K562 (cell line): ENCODE data around the gene OR5A1. TPM values are rescaled to one million over a fixed set of nuclear protein-coding genes. Genes with fewer than 3 reads are reported as not detected.

Experiments used
- ATAC-seq: fragments of 200-7000 bp; cut with Tn5 transposase; 3 replicates; pipeline ENCODE4 v1.9.1; 2020; ENCODE audit warnings: moderate library complexity
- BruUV-seq: library from RNA; stranded (reverse); fragments of 400-500 nt; replicated peaks from 2 replicates; lab custom pipeline; 2021; lab: Mats Ljungman, UMichigan
- CTCF ChIA-PET: fragments of 300-600 bp; formaldehyde crosslinking; extraction: SDS; loops from one replicate; lab custom pipeline; 2021; ENCODE audit warnings: low intra/inter-chr PET ratio; lab: Yijun Ruan, JAX
- POLR2A ChIA-PET: fragments of 300-600, 350-650 bp; sonication (Branson Sonifier 250); formaldehyde crosslinking; extraction: SDS; loops from one replicate; lab custom pipeline; 2021; ENCODE audit warnings: antibody characterized with exemption, inconsistent platforms; lab: Yijun Ruan, JAX
- DNase-seq, 4 experiments: peaks; one replicate each; pipeline versions ENCODE4 v3.0.0 to v3.0.0-alpha.2; 2011 to 2018; ENCODE audit warnings: low spot score in 3 of 4, mixed read lengths in 3 of 4; ENCODE audit errors: extremely low read depth in 1 of 4
- FAIRE-seq: peaks from 2 replicates; lab custom pipeline; 2011; peaks lifted over from hg19 to GRCh38; lab: Jason Lieb, UNC
- H2AFZ ChIP-seq: 2 replicates; pipeline ENCODE4 v1.6.0; 2011; ENCODE audit warnings: low read depth, low read length, control low read depth, inconsistent platforms
- H3K27ac ChIP-seq: fragments of 200-600 bp; 3 replicates; pipeline ENCODE4 v1.8.0; 2011; ENCODE audit warnings: low read depth, mild to moderate bottlenecking, control low read depth, inconsistent platforms, low read length, moderate library complexity, mixed read lengths; ENCODE audit errors: extremely low read depth
- H3K27me3 ChIP-seq, 2 experiments: fragments of 300-600 bp in 1 of 2; 2 replicates in 1 of 2; 3 replicates in 1 of 2; pipeline versions ENCODE4 v1.6.0 to v1.8.0; 2011; ENCODE audit warnings: inconsistent platforms in 2 of 2, low read length in 2 of 2, mild to moderate bottlenecking in 1 of 2, mixed read lengths in 1 of 2, moderate library complexity in 1 of 2; ENCODE audit not compliant: control insufficient read depth in 2 of 2, insufficient read depth in 2 of 2
- H3K36me3 ChIP-seq: fragments of 300-600 bp; 3 replicates; pipeline ENCODE4 v1.8.0; 2011; ENCODE audit warnings: mild to moderate bottlenecking, low read length, inconsistent platforms; ENCODE audit not compliant: control insufficient read depth, insufficient read depth
- H3K4me1 ChIP-seq, 2 experiments: fragments of 200-600 bp in 1 of 2; replicated peaks in 1 of 2; 2 replicates in 1 of 2; 3 replicates in 1 of 2; pipeline versions ENCODE4 v1.5.1 to v1.8.0; 2011; ENCODE audit warnings: inconsistent platforms in 2 of 2, low read length in 2 of 2, mild to moderate bottlenecking in 1 of 2, mixed read lengths in 1 of 2, moderate library complexity in 1 of 2; ENCODE audit not compliant: control insufficient read depth in 2 of 2, insufficient read depth in 2 of 2
- H3K4me2 ChIP-seq: 2 replicates; pipeline ENCODE4 v1.6.1; 2011; ENCODE audit warnings: low read length, control low read depth, inconsistent platforms, mixed read lengths; ENCODE audit not compliant: insufficient read depth
- H3K4me3 ChIP-seq: fragments of 200-600 bp; sonication (generic), shearing (Covaris generic); 2 replicates; pipeline ENCODE4 v1.5.1; 2016; ENCODE audit warnings: control low read depth, inconsistent platforms
- H3K79me2 ChIP-seq: fragments of 200-600 bp; 3 replicates; pipeline ENCODE4 v1.8.0; 2011; ENCODE audit warnings: low read length, inconsistent platforms; ENCODE audit not compliant: control insufficient read depth, insufficient read depth
- H3K9ac ChIP-seq, 2 experiments: 2 replicates each; pipeline versions ENCODE4 v1.6.0 to v1.6.1; 2011; ENCODE audit warnings: low read depth in 2 of 2, low read length in 2 of 2, control low read depth in 1 of 2, inconsistent platforms in 1 of 2, mild to moderate bottlenecking in 1 of 2, mixed read lengths in 1 of 2; ENCODE audit not compliant: insufficient read depth in 1 of 2
- H3K9me1 ChIP-seq: one replicate; pipeline ENCODE4 v1.6.0; 2011; ENCODE audit warnings: inconsistent platforms, mild to moderate bottlenecking, low read length, moderate library complexity; ENCODE audit not compliant: control insufficient read depth, insufficient read depth
- H3K9me3 ChIP-seq: replicated peaks from 2 replicates; pipeline ENCODE4 v1.5.1; 2011; ENCODE audit warnings: low read depth, low read length, inconsistent platforms; ENCODE audit not compliant: control insufficient read depth, insufficient read depth
- H4K20me1 ChIP-seq: replicated peaks from 2 replicates; pipeline ENCODE4 v1.6.1; 2011; ENCODE audit warnings: low read length, inconsistent platforms, mixed read lengths; ENCODE audit not compliant: control insufficient read depth, insufficient read depth
- CAMTA2 ChIP-seq: fragments of 250-450 bp; sonication (Bioruptor Pico); conservative IDR thresholded peaks from 2 replicates; pipeline ENCODE4 v1.5.1; 2022
- FUS ChIP-seq: fragments of 200-400 bp; formaldehyde crosslinking; optimal IDR thresholded peaks from 2 replicates; pipeline ENCODE3; 2017; ENCODE audit warnings: low read depth, low read length
- ILK ChIP-seq: fragments of 450-650 bp; IDR thresholded peaks from 2 replicates; pipeline ENCODE4 v1.6.1; 2016; ENCODE audit warnings: missing genetic modification characterization, low read depth, mild to moderate bottlenecking, missing compliant biosample characterization, moderate library complexity, borderline replicate concordance
- MYBL2 ChIP-seq, 2 experiments: fragments of 450-650 bp in 1 of 2; sonication (generic) in 1 of 2; formaldehyde crosslinking in 1 of 2; IDR thresholded peaks; 2 replicates each; pipeline versions ENCODE4 v1.6.1 to v1.8.1; 2017 to 2022; ENCODE audit warnings: borderline replicate concordance in 1 of 2, inconsistent platforms in 1 of 2, low read depth in 1 of 2, mild to moderate bottlenecking in 1 of 2, missing genetic modification reagents in 1 of 2, moderate library complexity in 1 of 2
- STAT5B ChIP-seq: fragments of 250-450 bp; sonication (Bioruptor Pico); IDR thresholded peaks from 2 replicates; pipeline ENCODE4 v1.8.0; 2021; ENCODE audit warnings: mild to moderate bottlenecking, inconsistent platforms
- YBX1 ChIP-seq: fragments of 450-650 bp; IDR thresholded peaks from 2 replicates; pipeline ENCODE4 v1.7.1; 2016; ENCODE audit warnings: mild to moderate bottlenecking
- ZBTB26 ChIP-seq: fragments of 450-650 bp; formaldehyde crosslinking; IDR thresholded peaks from 2 replicates; pipeline ENCODE4 v1.4.0; 2022; ENCODE audit warnings: missing genetic modification characterization
- ZNF12 ChIP-seq: sonication (generic); formaldehyde crosslinking; IDR thresholded peaks from 2 replicates; pipeline ENCODE4 v1.4.0; 2020; ENCODE audit warnings: mild to moderate bottlenecking, missing genetic modification reagents
- ZNF445 ChIP-seq: fragments of 250-450 bp; sonication (Bioruptor Pico); IDR thresholded peaks from 2 replicates; pipeline ENCODE4 v1.4.0; 2020; ENCODE audit warnings: low read depth, mild to moderate bottlenecking, moderate library complexity
- ZNF75A ChIP-seq: fragments of 450-650 bp; formaldehyde crosslinking; IDR thresholded peaks from 2 replicates; pipeline ENCODE4 v1.4.0; 2020; ENCODE audit warnings: mild to moderate bottlenecking
- WGBS: fragments of 100-300 bp; shearing (Covaris generic); methylation state at CpG from one replicate; pipeline ENCODE4 v1.1.6; 2016; ENCODE audit warnings: low coverage, mixed read lengths; ENCODE audit not compliant: insufficient coverage; ENCODE audit errors: missing lambda C conversion rate; 5-methylcytosine and 5-hydroxymethylcytosine counted together
- in situ Hi-C: fragments of 300-500 bp; cut with MboI; formaldehyde crosslinking; loops from 4 replicates; pipeline ENCODE4 v1.15.0; 2018; ENCODE audit warnings: inconsistent platforms, mixed read lengths
- intact Hi-C: fragments of 100-400 bp; cut with micrococcal nuclease; formaldehyde crosslinking; loops from 2 replicates; pipeline ENCODE4 v1.14.2; 2022
- polyA plus RNA-seq, 8 experiments: library from polyadenylated mRNA; depleted of rRNA in 4 of 8; stranded (reverse) in 5 of 8; unstranded in 3 of 8; fragments of >200 nt; fragmentation: Nextera tagmentation in 2 of 8; fragmentation: Illumina TruSeq in 1 of 8; extraction: Ambion mirVana in 2 of 8; extraction: Trizol in 1 of 8; gene quantifications; 2 replicates each; pipeline versions ENCODE4 v1.2.1 to v1.2.3, GENCODE V29; 2011 to 2014; ENCODE audit warnings: inconsistent platforms in 1 of 8, missing spikeins in 1 of 8
- total RNA-seq, 7 experiments: library from RNA; depleted of rRNA in 6 of 7; stranded (reverse); fragments of >200 nt in 6 of 7; fragmentation: Illumina TruSeq in 2 of 7; extraction: Trizol in 2 of 7; gene quantifications; 2 replicates each; pipeline versions ENCODE4 v1.2.1 to v1.2.3, GENCODE V29; 2011 to 2021; ENCODE audit warnings: low replicate concordance in 1 of 7
- TF ChIP-seq, protein P1 (sequence below): fragments of 250-450 bp; sonication (Bioruptor Pico); IDR thresholded peaks from 2 replicates; pipeline ENCODE4 v1.5.0; 2021

The OR5A1 gene
- total and polyA plus RNA-seq, 9 of the 15 experiments (the other 6 are each of a cell fraction or from before 2014, with no cell fraction given) = not detected

- no peaks in the 10 kb centered on the region for H3K9me1 ChIP-seq
- no peak overlapping the region for H3K4me2 ChIP-seq
- no peak overlapping the region for H2AFZ ChIP-seq
- H3K27ac ChIP-seq = no peak overlapping the region
- no peak for ATAC-seq
- TF ChIP-seq ZNF445 (CRISPR knock-in tag) (no peak), MYBL2 (IDR thresholded peaks at IDR 0.05; ENCODE audit: low read depth) (no peak), MYBL2 (CRISPR knock-in tag; IDR thresholded peaks at IDR 0.05; ENCODE audit: borderline replicate concordance) (no peak), ILK (tag) (no peak), ZBTB26 (CRISPR knock-in tag) (no peak), CAMTA2 (CRISPR knock-in tag) (no peak), YBX1 (no peak), ZNF75A (CRISPR knock-in tag) (no peak), STAT5B (no peak), FUS (no peak), ZNF12 (no peak)
- TF ChIP-seq, protein P1, sequence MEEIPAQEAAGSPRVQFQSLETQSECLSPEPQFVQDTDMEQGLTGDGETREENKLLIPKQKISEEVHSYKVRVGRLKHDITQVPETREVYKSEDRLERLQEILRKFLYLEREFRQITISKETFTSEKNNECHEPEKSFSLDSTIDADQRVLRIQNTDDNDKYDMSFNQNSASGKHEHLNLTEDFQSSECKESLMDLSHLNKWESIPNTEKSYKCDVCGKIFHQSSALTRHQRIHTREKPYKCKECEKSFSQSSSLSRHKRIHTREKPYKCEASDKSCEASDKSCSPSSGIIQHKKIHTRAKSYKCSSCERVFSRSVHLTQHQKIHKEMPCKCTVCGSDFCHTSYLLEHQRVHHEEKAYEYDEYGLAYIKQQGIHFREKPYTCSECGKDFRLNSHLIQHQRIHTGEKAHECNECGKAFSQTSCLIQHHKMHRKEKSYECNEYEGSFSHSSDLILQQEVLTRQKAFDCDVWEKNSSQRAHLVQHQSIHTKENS (CRISPR knock-in tag) = no peak
- TF ChIP-seq, all 486 proteins: peak for 0
- ChIA-PET POLR2A (no interaction called here), CTCF (no interaction called here)
- no peak overlapping the region for H3K9ac ChIP-seq
- no peaks in the 10 kb centered on the region for H3K9me3 ChIP-seq
- no peaks in the 10 kb centered on the region for H4K20me1 ChIP-seq
- DNase-seq (no peak), FAIRE-seq (no peak)
- no peaks in the 10 kb centered on the region for H3K36me3 ChIP-seq
- WGBS = 0% methylated on average over 3 of the region's 3 CpGs
- intact Hi-C loops (no loop called here), in situ Hi-C loops (no loop called here)
- BruUV-seq = no TSS peak
- no peaks in the 10 kb centered on the region for H3K4me1 ChIP-seq
- H3K79me2 ChIP-seq = no peaks in the 10 kb centered on the region
- peaks cover 2 to 17% of the 10 kb centered on the region in 2 experiments; a peak in 4 of 5 replicates for H3K27me3 ChIP-seq
- H3K4me3 ChIP-seq = no peak overlapping the region
Observed at GRCh38 chr11:59480359-59480758, 44.1 kb downstream of the OR5A1 start.

Other genes with a start within 250 kb of the OR5A1 start
Only the 7 nearest of the 9 such genes appear.
- gene OR5AN1, start 77.6 kb upstream of the OR5A1 start, total RNA-seq (2014; rRNA removed) = not detected in 2 replicates
- not detected in 2 replicates for gene OR5AN1, start 77.6 kb upstream of the OR5A1 start, total RNA-seq (2014; rRNA removed; fragmentation: Illumina TruSeq; extraction: Trizol)
- gene OR5AN1, start 77.6 kb upstream of the OR5A1 start, total RNA-seq (2015; rRNA removed; fragmentation: Illumina TruSeq; extraction: Trizol) = not detected in 2 replicates
- not detected in 2 replicates for gene OR5AN1, start 77.6 kb upstream of the OR5A1 start, total RNA-seq (2021)
- not detected in 2 replicates for gene OR5AN1, start 77.6 kb upstream of the OR5A1 start, polyA plus RNA-seq (2011; rRNA removed)
- not detected in 2 replicates for gene OR5AN1, start 77.6 kb upstream of the OR5A1 start, polyA plus RNA-seq (2014; fragmentation: Illumina TruSeq; extraction: Trizol)
- not detected for gene OR5AN1, start 77.6 kb upstream of the OR5A1 start, polyA plus RNA-seq (2014; fragmentation: Nextera tagmentation; extraction: Ambion mirVana)
- gene OR5AN1, start 77.6 kb upstream of the OR5A1 start, polyA plus RNA-seq (2014; rRNA removed) = not detected in 2 replicates
- not detected in 2 replicates for gene OR5A2, start 10.1 kb upstream of the OR5A1 start, total RNA-seq (2014; rRNA removed)
- not detected in 2 replicates for gene OR5A2, start 10.1 kb upstream of the OR5A1 start, total RNA-seq (2014; rRNA removed; fragmentation: Illumina TruSeq; extraction: Trizol)
- gene OR5A2, start 10.1 kb upstream of the OR5A1 start, total RNA-seq (2015; rRNA removed; fragmentation: Illumina TruSeq; extraction: Trizol) = not detected in 2 replicates
- gene OR5A2, start 10.1 kb upstream of the OR5A1 start, total RNA-seq (2021) = not detected in 2 replicates
- not detected in 2 replicates for gene OR5A2, start 10.1 kb upstream of the OR5A1 start, polyA plus RNA-seq (2011; rRNA removed)
- not detected in 2 replicates for gene OR5A2, start 10.1 kb upstream of the OR5A1 start, polyA plus RNA-seq (2014; fragmentation: Illumina TruSeq; extraction: Trizol)
- not detected for gene OR5A2, start 10.1 kb upstream of the OR5A1 start, polyA plus RNA-seq (2014; fragmentation: Nextera tagmentation; extraction: Ambion mirVana)
- gene OR5A2, start 10.1 kb upstream of the OR5A1 start, polyA plus RNA-seq (2014; rRNA removed) = not detected in 2 replicates
- not detected in 2 replicates for gene OR4D6, start 20.5 kb downstream of the OR5A1 start, total RNA-seq (2014; rRNA removed)
- gene OR4D6, start 20.5 kb downstream of the OR5A1 start, total RNA-seq (2014; rRNA removed; fragmentation: Illumina TruSeq; extraction: Trizol) = not detected in 2 replicates
- not detected in 2 replicates for gene OR4D6, start 20.5 kb downstream of the OR5A1 start, total RNA-seq (2015; rRNA removed; fragmentation: Illumina TruSeq; extraction: Trizol)
- not detected in 2 replicates for gene OR4D6, start 20.5 kb downstream of the OR5A1 start, total RNA-seq (2021)
- gene OR4D6, start 20.5 kb downstream of the OR5A1 start, polyA plus RNA-seq (2011; rRNA removed) = not detected in 2 replicates
- gene OR4D6, start 20.5 kb downstream of the OR5A1 start, polyA plus RNA-seq (2014; fragmentation: Illumina TruSeq; extraction: Trizol) = not detected in 2 replicates
- not detected for gene OR4D6, start 20.5 kb downstream of the OR5A1 start, polyA plus RNA-seq (2014; fragmentation: Nextera tagmentation; extraction: Ambion mirVana)
- not detected in 2 replicates for gene OR4D6, start 20.5 kb downstream of the OR5A1 start, polyA plus RNA-seq (2014; rRNA removed)
- gene OR4D10, start 36.8 kb downstream of the OR5A1 start, total RNA-seq (2014; rRNA removed) = not detected in 2 replicates
- gene OR4D10, start 36.8 kb downstream of the OR5A1 start, total RNA-seq (2014; rRNA removed; fragmentation: Illumina TruSeq; extraction: Trizol) = not detected in 2 replicates
- gene OR4D10, start 36.8 kb downstream of the OR5A1 start, total RNA-seq (2015; rRNA removed; fragmentation: Illumina TruSeq; extraction: Trizol) = not detected in 2 replicates
- not detected in 2 replicates for gene OR4D10, start 36.8 kb downstream of the OR5A1 start, total RNA-seq (2021)
- not detected in 2 replicates for gene OR4D10, start 36.8 kb downstream of the OR5A1 start, polyA plus RNA-seq (2011; rRNA removed)
- not detected in 2 replicates for gene OR4D10, start 36.8 kb downstream of the OR5A1 start, polyA plus RNA-seq (2014; fragmentation: Illumina TruSeq; extraction: Trizol)
- not detected for gene OR4D10, start 36.8 kb downstream of the OR5A1 start, polyA plus RNA-seq (2014; fragmentation: Nextera tagmentation; extraction: Ambion mirVana)
- not detected in 2 replicates for gene OR4D10, start 36.8 kb downstream of the OR5A1 start, polyA plus RNA-seq (2014; rRNA removed)
- gene OR4D11, start 67.1 kb downstream of the OR5A1 start, total RNA-seq (2014; rRNA removed) = not detected in 2 replicates
- gene OR4D11, start 67.1 kb downstream of the OR5A1 start, total RNA-seq (2014; rRNA removed; fragmentation: Illumina TruSeq; extraction: Trizol) = not detected in 2 replicates
- gene OR4D11, start 67.1 kb downstream of the OR5A1 start, total RNA-seq (2015; rRNA removed; fragmentation: Illumina TruSeq; extraction: Trizol) = not detected in 2 replicates
- gene OR4D11, start 67.1 kb downstream of the OR5A1 start, total RNA-seq (2021) = not detected in 2 replicates
- not detected in 2 replicates for gene OR4D11, start 67.1 kb downstream of the OR5A1 start, polyA plus RNA-seq (2011; rRNA removed)
- gene OR4D11, start 67.1 kb downstream of the OR5A1 start, polyA plus RNA-seq (2014; fragmentation: Illumina TruSeq; extraction: Trizol) = not detected in 2 replicates
- gene OR4D11, start 67.1 kb downstream of the OR5A1 start, polyA plus RNA-seq (2014; fragmentation: Nextera tagmentation; extraction: Ambion mirVana) = not detected
- not detected in 2 replicates for gene OR4D11, start 67.1 kb downstream of the OR5A1 start, polyA plus RNA-seq (2014; rRNA removed)
- gene OR4D9, start 75.1 kb downstream of the OR5A1 start, total RNA-seq (2014; rRNA removed) = not detected in 2 replicates
- not detected in 2 replicates for gene OR4D9, start 75.1 kb downstream of the OR5A1 start, total RNA-seq (2014; rRNA removed; fragmentation: Illumina TruSeq; extraction: Trizol)
- not detected in 2 replicates for gene OR4D9, start 75.1 kb downstream of the OR5A1 start, total RNA-seq (2015; rRNA removed; fragmentation: Illumina TruSeq; extraction: Trizol)
- not detected in 2 replicates for gene OR4D9, start 75.1 kb downstream of the OR5A1 start, total RNA-seq (2021)
- not detected in 2 replicates for gene OR4D9, start 75.1 kb downstream of the OR5A1 start, polyA plus RNA-seq (2011; rRNA removed)
- gene OR4D9, start 75.1 kb downstream of the OR5A1 start, polyA plus RNA-seq (2014; fragmentation: Illumina TruSeq; extraction: Trizol) = not detected in 2 replicates
- gene OR4D9, start 75.1 kb downstream of the OR5A1 start, polyA plus RNA-seq (2014; fragmentation: Nextera tagmentation; extraction: Ambion mirVana) = not detected
- gene OR4D9, start 75.1 kb downstream of the OR5A1 start, polyA plus RNA-seq (2014; rRNA removed) = not detected in 2 replicates
- 22.2 and 28.7 TPM in 2 replicates for gene OSBP, start 179.3 kb downstream of the OR5A1 start, total RNA-seq (2014; rRNA removed)
- gene OSBP, start 179.3 kb downstream of the OR5A1 start, total RNA-seq (2014; rRNA removed; fragmentation: Illumina TruSeq; extraction: Trizol) = 33.3 and 36.1 TPM in 2 replicates
- 28.7 and 28.9 TPM in 2 replicates for gene OSBP, start 179.3 kb downstream of the OR5A1 start, total RNA-seq (2015; rRNA removed; fragmentation: Illumina TruSeq; extraction: Trizol)
- 37.7 and 44.3 TPM in 2 replicates for gene OSBP, start 179.3 kb downstream of the OR5A1 start, total RNA-seq (2021)
- 33.9 and 37.2 TPM in 2 replicates for gene OSBP, start 179.3 kb downstream of the OR5A1 start, polyA plus RNA-seq (2011; rRNA removed)
- gene OSBP, start 179.3 kb downstream of the OR5A1 start, polyA plus RNA-seq (2014; fragmentation: Illumina TruSeq; extraction: Trizol) = 46.9 and 49.0 TPM in 2 replicates
- gene OSBP, start 179.3 kb downstream of the OR5A1 start, polyA plus RNA-seq (2014; fragmentation: Nextera tagmentation; extraction: Ambion mirVana) = 10 to 100 TPM; 11.7 to 11.9 TPM
- 24.5 and 27.8 TPM in 2 replicates for gene OSBP, start 179.3 kb downstream of the OR5A1 start, polyA plus RNA-seq (2014; rRNA removed)